ENCODE results near the gene LRSAM1.

The LRSAM1 gene

DNA sequence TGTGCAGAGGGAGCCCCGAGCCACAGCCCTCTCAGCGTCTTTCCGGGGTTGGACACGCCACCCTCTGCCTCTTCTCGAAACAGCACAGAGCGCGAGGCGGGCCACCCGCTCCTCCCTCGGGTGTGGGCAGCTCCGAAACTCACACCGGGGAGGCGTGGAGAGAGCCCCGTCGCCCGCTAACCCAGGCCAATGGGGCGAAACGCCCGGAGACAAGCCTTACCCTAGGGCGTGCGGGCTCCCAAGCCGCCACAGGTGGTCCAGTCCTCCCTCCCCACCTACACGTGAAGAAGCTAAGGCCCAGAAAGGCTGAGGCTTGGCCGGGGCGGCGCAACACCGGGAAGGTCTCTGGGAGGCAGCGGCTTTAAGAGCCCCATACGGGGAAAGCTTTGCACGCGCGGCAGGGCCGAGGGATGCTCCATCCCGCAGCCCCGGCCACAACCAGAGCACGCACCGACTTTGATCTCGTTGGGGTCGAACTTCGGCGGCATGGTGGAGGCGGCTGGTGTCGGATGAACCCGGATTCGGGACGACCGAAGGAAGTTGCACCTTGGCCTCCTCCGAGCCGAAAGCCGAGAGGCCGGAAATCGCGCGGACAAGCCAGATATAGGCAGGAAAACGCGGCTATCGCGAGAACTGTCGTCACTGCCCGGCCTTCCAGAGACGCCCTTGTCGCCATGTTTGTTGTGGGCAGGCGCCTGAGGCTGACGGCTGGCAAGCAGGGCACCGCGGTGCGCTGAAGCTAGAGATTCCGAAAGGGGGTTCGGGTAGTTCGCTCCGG, at the start of gene LRSAM1, which contains the start of gene RPL12:
Gene LRSAM1, plus strand, starts transcription at position 681 of the 778 bp plus-strand sequence. CDS start 3,018 bp downstream, outside the sequence.
Gene RPL12, minus strand, starts transcription at position 577 of the 778 bp plus-strand sequence. Its CDS starts 89 bp downstream, at position 488.
- DNase-seq (ENCODE audit: low read depth) = peak; percentile 99

DNA sequence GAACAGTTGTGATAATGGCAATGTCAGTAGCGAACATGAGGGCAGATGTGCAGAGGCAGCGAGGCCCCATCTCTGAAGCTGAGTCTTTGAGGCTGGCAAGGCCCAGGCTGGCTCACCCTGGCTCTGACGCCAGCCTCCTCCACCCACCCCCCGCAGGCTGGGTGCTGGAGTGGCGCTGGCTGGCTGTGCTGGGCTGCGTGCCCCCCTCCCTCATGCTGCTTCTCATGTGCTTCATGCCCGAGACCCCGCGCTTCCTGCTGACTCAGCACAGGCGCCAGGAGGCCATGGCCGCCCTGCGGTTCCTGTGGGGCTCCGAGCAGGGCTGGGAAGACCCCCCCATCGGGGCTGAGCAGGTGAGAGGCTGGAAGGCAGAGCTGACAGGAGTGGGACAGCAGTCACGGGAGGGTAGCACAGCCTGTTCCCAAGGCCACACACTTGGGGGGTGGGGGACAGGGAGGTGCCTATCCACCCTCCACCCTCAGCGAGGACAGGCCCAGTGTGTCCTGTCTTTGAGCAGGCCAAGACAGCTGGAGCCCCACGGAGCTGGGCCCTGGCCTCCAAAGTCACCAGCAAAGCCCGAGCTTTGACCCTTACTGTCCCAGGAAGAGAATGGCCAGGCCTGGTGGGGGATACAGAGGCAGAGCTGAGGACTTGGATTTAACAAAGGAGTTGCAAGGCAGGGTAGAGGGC, 48.8 kb upstream of the LRSAM1 start:
- DNase-seq (ENCODE audit: low read depth) = no peak

DNA sequence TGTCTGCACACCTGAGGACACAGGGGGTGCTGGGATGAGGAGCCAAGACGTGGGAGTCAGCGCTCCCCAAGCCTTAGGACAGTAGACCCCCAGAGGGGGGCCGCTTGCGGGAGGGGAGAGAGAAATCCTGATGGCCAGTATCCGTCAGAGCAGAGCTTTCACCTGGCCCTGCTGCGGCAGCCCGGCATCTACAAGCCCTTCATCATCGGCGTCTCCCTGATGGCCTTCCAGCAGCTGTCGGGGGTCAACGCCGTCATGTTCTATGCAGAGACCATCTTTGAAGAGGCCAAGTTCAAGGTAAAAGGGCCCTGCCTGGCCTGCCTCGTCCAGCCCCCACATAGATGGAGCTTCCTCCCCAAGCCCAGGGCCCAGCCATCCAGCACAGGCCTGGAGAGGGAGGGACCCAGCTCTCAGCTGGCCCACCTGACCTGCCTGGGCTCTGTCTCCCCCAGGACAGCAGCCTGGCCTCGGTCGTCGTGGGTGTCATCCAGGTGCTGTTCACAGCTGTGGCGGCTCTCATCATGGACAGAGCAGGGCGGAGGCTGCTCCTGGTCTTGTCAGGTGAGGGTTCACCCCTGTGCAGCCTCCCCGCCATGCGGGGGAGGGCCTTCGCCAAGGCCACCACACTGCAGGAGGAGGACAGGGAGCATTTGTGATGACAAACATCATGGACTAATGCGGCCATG, 47.7 kb upstream of the LRSAM1 start:
- DNase-seq (ENCODE audit: low read depth) = no peak

DNA sequence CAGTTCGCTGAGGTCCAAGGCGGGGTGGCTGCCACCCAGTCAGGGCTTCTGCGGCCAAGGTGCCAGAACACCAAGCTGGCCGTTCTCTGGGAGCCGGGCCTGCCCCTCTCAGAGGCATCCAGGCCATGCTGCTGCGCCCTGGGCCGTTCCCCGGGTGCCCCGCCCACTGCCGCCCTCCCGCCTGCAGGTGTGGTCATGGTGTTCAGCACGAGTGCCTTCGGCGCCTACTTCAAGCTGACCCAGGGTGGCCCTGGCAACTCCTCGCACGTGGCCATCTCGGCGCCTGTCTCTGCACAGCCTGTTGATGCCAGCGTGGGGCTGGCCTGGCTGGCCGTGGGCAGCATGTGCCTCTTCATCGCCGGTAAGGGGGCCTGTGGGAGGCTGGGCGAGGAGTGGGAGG, 46.7 kb upstream of the LRSAM1 start:
- no peak for DNase-seq (ENCODE audit: low read depth)

DNA sequence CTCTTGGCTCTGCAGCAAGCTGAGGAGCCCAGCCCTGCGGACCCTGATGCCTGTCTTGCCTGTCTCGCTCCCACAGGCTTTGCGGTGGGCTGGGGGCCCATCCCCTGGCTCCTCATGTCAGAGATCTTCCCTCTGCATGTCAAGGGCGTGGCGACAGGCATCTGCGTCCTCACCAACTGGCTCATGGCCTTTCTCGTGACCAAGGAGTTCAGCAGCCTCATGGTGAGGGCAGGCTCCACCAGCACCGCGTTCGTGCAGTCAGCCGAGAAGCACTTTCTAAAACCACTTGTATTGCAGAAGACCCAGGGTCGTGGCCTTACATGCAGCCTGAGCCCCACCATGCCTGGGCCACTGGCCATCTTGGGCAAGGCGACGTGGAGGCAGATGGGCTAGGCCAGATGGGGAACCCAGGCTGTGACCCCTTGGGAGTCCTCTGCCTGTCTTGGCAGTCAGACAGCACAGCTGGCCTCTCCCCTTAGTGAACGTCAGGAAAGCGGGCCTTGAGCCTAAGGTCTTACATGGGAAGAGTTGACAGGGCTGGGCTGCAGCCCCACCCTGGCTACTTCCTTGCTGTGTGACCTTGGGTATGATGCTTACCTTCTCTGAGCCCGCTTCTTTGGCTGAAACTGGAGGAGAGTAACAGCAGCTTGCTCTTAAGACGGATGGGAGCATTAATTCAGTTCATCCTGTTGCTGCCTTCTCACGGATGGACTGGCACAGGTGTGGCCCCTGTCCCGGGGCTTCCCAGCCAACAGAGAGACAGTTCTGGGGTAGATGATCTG, 45.8 kb upstream of the LRSAM1 start:
- DNase-seq (ENCODE audit: low read depth) = no peak

DNA sequence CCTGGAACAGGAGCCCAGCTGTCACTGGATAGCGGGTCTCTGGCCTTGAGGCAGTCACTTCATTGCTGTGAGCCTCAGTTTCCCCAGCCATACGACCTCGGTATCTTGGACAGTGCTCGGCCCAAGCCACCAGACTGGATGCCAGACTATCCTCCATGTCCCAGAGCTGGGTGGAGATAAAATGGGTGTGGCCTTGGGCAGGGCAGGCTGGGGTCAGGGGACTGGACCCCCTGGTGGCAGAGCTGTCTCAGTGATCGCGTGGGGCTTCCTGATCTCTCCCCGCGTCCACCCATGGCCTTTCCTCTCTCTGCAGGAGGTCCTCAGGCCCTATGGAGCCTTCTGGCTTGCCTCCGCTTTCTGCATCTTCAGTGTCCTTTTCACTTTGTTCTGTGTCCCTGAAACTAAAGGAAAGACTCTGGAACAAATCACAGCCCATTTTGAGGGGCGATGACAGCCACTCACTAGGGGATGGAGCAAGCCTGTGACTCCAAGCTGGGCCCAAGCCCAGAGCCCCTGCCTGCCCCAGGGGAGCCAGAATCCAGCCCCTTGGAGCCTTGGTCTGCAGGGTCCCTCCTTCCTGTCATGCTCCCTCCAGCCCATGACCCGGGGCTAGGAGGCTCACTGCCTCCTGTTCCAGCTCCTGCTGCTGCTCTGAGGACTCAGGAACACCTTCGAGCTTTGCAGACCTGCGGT, 44.4 kb upstream of the LRSAM1 start:
- no peak for DNase-seq (ENCODE audit: low read depth)

DNA sequence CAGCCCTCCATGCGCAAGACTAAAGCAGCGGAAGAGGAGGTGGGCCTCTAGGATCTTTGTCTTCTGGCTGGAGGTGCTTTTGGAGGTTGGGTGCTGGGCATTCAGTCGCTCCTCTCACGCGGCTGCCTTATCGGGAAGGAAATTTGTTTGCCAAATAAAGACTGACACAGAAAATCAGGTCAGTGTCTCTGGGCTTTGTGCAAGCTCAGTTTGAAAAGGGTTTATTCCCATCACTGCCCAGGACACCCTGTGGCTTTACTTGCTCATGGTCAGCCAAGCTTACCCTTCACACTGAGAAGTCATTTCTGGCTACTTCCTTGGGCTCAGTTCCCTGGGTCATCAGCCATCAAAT, 43.8 kb upstream of the LRSAM1 start:
- no peak for DNase-seq (ENCODE audit: low read depth)

DNA sequence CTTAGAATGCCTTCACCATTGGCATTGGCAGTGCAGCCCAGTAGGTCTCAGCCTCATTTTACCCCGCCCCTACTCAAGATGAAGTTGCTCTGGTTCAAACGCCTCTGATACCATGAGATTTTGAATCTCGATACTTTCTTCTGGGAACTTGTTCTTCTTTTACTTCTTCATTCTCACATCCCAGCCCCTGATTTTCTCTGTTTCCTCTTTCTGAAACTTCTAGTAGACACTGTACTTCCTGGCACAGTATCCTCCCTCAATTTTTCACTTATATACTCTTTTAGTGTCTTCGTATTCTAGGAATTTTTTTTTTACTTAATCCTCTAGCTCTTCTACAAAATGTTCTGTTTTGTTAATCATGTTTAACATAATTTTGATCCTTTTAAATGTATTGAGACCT, 40.2 kb upstream of the LRSAM1 start:
- DNase-seq (ENCODE audit: low read depth) = no peak

DNA sequence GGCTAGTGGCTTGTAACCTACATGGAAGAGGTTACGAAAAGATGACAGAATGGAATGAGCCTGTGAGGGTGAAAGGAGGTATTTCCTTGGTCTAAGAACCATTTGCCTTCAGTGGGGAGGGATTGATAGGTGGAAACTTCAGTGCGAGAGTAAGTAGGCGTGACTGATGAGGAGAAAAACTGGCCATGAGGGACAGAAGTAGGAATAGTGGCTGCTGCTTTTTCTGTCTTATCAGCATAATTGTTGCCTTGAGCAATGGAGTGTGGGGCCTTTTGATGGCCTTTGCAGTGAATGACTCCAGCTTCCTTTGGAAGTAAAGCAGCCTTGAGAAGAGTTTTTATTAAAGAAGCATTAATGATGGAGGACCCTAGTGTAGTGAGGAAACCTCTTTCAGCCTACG, 36.2 kb upstream of the LRSAM1 start:
- no peak for DNase-seq (ENCODE audit: low read depth)

DNA sequence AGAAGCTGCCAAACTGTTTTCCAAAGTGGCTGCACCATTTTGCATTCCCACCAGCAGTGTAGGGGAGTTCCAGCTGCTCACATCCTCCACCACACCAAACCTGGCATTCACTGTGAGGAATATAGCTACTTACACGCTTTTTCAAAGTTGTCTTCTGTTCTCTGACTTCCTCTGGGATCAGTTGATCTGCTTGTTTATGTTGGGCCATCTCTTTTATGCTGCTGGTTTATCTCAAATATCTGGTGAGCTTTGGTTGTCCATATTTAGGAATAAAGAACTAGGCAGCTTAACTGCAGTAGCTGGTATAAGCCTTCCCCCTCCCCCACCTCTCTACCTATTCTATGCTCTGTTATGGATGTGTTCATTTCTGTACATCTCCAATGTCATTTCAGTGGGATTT, 35.7 kb upstream of the LRSAM1 start:
- no peak for DNase-seq (ENCODE audit: low read depth)

DNA sequence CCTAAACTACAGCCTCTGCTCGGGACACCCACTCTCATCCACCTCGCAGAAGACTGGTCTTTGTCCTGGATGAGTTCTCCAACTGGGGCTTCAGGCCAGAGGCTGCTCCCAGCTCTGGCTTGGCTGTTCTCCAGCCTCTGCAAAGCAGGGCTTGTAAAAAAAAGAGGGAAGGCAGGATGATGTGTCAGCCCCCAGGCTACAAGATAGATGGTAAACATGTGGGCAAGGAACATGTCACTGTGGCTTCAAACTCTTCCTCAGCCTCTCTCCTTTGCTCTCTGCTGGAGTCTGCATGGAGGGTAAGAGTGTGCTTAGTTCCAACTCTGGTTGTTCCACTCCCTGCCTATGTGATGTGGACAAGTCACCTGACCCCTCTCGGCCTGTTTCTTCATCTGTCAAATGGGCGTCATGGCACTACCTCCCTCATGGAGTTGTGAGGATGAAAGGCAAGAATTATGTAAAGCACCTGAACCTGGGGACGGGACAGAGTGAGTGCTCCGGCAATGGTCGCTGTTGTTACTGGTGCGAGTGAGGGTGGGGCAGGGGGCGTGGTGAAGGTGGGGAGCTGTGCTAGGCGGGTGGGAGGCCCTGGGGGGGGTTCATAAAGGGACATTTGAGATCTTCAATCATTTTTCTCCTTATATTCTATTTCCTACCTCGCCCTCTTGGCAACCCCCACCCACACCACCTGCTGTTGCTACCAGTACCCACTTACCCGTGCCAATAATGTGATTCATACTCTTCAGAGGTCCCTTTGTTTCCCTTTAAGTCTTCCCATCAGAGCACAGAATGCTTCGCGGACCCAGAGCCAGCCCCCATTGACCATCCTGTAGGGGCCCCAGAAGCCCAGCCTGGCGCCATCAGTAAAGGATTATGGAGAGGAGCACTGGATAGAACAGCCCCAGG, 33.9 kb upstream of the LRSAM1 start:
- DNase-seq (ENCODE audit: low read depth) = no peak

DNA sequence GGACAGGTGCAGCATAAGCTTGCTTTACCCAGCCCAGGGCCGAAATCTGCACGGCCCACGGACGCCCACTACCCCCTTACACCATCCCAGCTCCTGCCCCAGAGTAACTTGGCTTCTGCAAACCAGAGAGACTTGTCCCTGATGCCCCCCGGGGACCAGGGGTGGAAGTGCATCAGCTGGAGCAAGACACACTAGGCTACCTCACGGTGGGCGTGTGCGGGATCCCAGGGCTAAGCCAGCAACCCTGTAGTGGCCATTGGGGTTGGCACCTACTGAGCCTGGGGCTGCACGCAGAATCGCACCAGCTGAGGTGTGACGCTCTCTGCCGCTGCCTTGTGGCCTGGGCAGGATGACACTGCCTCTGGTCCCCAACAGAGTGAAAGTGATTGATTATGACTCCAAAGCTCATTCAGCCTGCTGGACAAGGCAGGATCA, 33.3 kb upstream of the LRSAM1 start:
- DNase-seq (ENCODE audit: low read depth) = peak; percentile 12

DNA sequence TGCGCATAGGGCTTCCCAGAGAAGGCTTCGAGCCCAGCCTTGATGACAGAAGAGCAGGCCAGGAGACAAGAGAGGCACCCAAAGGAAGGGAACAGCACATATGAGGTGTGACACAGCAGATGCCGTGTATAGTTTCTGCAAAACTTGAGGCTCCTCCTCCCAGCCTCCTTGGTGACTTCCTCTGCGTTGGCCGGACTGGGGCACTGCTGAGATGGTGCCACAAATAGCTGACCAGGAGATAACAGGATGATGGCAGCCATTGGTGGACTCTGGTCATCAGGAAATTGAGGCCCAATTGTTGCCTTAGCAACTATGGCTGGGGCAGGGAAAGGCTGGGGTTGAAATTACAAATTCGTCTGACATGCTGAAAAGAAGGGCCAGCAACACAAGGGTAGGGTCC, 32.0 kb upstream of the LRSAM1 start:
- DNase-seq (ENCODE audit: low read depth) = no peak

DNA sequence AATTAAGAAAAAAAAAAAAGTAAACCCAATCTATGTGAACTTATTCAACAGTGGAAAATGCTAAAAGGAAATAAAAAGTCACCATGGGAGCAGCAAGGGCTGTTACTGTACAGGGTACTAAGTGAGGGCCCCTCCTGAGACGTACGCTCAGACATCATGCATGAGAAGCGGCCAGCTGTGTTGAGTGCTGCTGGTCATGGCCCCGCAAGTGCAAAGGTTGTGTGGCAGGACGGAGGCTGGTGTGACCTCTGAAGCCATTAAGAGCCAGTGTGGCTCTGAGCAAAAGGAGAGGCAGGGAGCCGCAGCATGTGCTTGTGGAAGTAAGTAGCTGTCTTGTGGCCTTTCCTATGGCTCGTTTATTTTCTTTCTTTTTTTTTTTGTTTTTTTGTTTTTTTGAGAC, 30.3 kb upstream of the LRSAM1 start:
- DNase-seq (ENCODE audit: low read depth) = no peak

DNA sequence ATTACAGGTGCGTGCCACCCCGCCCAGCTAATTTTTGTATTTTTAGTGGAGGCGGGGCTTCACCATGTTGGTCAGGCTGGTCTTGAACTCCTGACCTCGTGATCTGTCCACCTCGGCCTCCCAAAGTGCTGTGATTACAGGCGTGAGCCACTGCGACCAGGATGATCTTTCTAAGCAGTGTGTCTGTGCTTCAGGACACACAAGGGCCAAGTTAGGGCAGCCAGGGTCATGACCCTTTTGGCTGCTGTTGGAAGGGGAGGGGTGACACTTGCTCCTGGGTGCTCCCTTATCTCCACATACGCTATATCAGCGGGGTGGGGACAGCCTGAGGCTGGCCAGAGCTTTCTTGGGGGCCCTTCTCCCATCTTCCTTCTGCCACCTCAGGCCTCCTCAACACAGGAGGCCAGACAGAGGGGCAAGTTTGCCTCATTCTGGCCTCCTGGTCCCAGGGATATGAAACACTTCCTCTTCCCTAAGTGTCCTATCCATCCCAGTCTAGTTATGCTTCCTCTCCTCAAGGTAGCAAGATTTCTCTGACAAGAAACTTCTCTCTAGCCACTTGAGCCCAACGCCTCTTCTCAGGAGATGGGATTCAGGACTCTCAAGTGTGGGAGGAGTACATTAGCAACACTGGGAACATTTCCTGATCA, 29.1 kb upstream of the LRSAM1 start:
- no peak for DNase-seq (ENCODE audit: low read depth)

DNA sequence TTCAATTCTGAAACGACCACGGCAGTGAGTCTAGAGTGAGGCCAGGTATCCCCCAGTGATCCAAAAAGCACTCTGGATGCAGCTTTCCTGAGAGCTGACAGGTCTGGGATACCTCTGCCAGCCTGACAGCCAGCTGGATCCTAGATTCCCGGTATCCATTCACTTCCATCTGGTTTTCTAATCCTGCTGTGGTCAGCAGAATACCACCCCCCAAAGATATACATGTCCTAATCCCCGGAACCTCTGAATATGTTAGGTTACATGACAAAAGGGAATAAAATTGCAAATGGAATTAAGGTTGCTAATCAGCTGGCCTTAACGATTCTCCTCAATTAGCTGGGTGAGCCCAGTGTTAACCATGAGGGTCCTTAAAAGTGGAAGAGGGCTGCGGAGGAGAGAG, 28.5 kb upstream of the LRSAM1 start:
- DNase-seq (ENCODE audit: low read depth) = no peak

DNA sequence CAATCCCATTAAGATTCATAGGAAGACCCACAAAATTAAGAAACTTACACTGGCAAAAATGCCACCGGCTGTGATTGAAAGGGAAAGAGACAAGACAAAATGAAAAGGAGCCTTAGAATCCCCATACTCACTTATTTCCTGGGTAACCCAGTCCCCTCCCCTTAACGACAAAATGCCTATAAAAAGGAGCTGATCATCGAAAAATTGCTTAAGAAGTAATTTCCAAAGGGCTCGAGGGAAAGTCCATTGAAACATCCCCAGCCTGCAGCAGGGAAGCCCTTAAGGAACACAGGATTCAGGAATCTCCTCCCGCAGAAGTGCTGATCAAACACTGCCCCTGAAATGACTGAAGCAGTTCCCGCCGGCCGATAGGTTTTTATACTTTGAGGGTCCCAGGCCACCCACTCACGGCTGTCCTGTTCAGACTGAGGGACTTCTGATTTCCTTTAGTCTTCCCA, 27.8 kb upstream of the LRSAM1 start:
- no peak for DNase-seq (ENCODE audit: low read depth)

DNA sequence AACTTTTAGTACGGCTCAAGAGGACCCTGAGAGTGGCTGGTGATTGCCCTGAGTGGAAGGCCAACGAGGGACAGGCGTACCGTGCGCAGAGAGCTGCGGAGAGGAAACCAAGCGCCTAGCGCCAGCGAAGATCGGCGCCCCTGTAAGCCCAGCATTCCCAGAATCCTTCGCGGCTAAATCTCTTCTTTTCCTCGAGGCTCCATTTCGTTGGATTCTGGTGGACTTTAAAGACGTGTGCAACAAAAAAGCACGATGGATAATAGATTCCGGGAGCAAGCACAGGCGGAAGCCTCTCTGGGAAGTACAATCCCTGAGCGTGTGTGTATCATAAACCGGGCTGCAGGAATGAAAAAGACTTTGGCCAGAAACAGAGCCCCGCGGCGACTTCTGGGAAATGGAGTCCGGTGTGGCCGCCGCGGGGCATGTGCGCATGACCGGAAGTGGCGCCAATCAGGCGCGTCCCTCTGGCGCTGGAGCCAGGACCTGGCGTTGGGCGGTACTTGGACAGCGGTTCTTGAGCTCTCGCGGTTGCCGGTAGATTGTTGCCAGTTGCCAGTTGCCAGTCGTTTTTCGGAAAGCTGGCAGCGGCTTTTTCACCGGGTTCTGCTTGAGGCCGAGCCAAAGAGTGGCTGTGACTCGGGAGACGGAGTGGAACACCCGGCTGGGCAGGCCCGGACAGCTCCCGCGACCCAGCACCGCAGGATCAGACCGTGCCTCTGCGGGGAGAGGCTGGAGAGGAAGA, 27.2 kb upstream of the LRSAM1 start, which contains the start of gene ZNF79:
Gene ZNF79, plus strand, starts transcription at position 449 of the 742 bp plus-strand sequence. CDS start 406 bp downstream, outside the sequence.
- peak; percentile 84 for DNase-seq (ENCODE audit: low read depth)

DNA sequence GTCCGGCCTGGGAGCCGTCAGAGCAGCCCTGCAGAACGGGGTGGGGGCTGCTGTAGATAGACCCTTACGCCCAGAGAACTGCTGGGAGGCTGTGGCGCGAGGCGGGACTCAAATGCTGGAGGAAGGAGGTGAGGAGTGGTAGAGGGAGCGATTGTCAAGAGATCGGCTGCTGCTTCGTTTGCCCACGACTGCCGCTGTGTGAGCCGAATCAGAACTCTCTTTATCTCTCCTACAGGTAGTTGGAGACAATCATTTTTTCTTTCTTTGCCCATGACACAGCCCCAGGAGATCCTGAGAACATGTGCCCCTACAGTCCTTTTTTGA, 26.7 kb upstream of the LRSAM1 start:
- peak; percentile 10 for DNase-seq (ENCODE audit: low read depth)

Measured in stimulated activated CD8-positive, alpha-beta memory T cell treated with anti-CD3 and anti-CD28 coated beads, Interleukin-15, amount 100 ng/mL, for 1 hour (primary cell).